ENCODE results near the gene ABO. TPM values are rescaled to one million over a fixed set of nuclear protein-coding genes. Genes with fewer than 3 reads are reported as not detected.
A peak's percentile ranks its signal among the peaks of the same experiment; 100 is the strongest.

ABO gene
- total and polyA plus RNA-seq, 9 of the 15 experiments (the other 6 are each of a cell fraction or from before 2014, with no cell fraction given), result 5.0 to 21.9 (median 11.9) TPM

- TF ChIP-seq, protein P1, sequence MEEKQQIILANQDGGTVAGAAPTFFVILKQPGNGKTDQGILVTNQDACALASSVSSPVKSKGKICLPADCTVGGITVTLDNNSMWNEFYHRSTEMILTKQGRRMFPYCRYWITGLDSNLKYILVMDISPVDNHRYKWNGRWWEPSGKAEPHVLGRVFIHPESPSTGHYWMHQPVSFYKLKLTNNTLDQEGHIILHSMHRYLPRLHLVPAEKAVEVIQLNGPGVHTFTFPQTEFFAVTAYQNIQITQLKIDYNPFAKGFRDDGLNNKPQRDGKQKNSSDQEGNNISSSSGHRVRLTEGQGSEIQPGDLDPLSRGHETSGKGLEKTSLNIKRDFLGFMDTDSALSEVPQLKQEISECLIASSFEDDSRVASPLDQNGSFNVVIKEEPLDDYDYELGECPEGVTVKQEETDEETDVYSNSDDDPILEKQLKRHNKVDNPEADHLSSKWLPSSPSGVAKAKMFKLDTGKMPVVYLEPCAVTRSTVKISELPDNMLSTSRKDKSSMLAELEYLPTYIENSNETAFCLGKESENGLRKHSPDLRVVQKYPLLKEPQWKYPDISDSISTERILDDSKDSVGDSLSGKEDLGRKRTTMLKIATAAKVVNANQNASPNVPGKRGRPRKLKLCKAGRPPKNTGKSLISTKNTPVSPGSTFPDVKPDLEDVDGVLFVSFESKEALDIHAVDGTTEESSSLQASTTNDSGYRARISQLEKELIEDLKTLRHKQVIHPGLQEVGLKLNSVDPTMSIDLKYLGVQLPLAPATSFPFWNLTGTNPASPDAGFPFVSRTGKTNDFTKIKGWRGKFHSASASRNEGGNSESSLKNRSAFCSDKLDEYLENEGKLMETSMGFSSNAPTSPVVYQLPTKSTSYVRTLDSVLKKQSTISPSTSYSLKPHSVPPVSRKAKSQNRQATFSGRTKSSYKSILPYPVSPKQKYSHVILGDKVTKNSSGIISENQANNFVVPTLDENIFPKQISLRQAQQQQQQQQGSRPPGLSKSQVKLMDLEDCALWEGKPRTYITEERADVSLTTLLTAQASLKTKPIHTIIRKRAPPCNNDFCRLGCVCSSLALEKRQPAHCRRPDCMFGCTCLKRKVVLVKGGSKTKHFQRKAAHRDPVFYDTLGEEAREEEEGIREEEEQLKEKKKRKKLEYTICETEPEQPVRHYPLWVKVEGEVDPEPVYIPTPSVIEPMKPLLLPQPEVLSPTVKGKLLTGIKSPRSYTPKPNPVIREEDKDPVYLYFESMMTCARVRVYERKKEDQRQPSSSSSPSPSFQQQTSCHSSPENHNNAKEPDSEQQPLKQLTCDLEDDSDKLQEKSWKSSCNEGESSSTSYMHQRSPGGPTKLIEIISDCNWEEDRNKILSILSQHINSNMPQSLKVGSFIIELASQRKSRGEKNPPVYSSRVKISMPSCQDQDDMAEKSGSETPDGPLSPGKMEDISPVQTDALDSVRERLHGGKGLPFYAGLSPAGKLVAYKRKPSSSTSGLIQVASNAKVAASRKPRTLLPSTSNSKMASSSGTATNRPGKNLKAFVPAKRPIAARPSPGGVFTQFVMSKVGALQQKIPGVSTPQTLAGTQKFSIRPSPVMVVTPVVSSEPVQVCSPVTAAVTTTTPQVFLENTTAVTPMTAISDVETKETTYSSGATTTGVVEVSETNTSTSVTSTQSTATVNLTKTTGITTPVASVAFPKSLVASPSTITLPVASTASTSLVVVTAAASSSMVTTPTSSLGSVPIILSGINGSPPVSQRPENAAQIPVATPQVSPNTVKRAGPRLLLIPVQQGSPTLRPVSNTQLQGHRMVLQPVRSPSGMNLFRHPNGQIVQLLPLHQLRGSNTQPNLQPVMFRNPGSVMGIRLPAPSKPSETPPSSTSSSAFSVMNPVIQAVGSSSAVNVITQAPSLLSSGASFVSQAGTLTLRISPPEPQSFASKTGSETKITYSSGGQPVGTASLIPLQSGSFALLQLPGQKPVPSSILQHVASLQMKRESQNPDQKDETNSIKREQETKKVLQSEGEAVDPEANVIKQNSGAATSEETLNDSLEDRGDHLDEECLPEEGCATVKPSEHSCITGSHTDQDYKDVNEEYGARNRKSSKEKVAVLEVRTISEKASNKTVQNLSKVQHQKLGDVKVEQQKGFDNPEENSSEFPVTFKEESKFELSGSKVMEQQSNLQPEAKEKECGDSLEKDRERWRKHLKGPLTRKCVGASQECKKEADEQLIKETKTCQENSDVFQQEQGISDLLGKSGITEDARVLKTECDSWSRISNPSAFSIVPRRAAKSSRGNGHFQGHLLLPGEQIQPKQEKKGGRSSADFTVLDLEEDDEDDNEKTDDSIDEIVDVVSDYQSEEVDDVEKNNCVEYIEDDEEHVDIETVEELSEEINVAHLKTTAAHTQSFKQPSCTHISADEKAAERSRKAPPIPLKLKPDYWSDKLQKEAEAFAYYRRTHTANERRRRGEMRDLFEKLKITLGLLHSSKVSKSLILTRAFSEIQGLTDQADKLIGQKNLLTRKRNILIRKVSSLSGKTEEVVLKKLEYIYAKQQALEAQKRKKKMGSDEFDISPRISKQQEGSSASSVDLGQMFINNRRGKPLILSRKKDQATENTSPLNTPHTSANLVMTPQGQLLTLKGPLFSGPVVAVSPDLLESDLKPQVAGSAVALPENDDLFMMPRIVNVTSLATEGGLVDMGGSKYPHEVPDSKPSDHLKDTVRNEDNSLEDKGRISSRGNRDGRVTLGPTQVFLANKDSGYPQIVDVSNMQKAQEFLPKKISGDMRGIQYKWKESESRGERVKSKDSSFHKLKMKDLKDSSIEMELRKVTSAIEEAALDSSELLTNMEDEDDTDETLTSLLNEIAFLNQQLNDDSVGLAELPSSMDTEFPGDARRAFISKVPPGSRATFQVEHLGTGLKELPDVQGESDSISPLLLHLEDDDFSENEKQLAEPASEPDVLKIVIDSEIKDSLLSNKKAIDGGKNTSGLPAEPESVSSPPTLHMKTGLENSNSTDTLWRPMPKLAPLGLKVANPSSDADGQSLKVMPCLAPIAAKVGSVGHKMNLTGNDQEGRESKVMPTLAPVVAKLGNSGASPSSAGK (IDR thresholded peaks at IDR 0.05), result peak; percentile 45; the same call in 1 of the 2 replicates
- peak; percentile 86 for TF ChIP-seq SMARCE1 (IDR thresholded peaks at IDR 0.05)
- no peak for TF ChIP-seq NFIX (CRISPR knock-in tag; IDR thresholded peaks at IDR 0.05; ENCODE audit: low read depth)
- 0 out of 2 replicates have a peak, but pooled peaks have one; percentile 18 for TF ChIP-seq ZNF668 (CRISPR knock-in tag; IDR thresholded peaks at IDR 0.05)
- no peak for TF ChIP-seq MTF1 (CRISPR knock-in tag; IDR thresholded peaks at IDR 0.05; ENCODE audit: borderline replicate concordance)
- TF ChIP-seq MCM3 (IDR thresholded peaks at IDR 0.05), result no peak
- TF ChIP-seq ZNF175 (CRISPR knock-in tag; IDR thresholded peaks at IDR 0.05; ENCODE audit: low read depth), result no peak
- no peak for TF ChIP-seq TRIM24 (IDR thresholded peaks at IDR 0.05)
- TF ChIP-seq, protein P2, sequence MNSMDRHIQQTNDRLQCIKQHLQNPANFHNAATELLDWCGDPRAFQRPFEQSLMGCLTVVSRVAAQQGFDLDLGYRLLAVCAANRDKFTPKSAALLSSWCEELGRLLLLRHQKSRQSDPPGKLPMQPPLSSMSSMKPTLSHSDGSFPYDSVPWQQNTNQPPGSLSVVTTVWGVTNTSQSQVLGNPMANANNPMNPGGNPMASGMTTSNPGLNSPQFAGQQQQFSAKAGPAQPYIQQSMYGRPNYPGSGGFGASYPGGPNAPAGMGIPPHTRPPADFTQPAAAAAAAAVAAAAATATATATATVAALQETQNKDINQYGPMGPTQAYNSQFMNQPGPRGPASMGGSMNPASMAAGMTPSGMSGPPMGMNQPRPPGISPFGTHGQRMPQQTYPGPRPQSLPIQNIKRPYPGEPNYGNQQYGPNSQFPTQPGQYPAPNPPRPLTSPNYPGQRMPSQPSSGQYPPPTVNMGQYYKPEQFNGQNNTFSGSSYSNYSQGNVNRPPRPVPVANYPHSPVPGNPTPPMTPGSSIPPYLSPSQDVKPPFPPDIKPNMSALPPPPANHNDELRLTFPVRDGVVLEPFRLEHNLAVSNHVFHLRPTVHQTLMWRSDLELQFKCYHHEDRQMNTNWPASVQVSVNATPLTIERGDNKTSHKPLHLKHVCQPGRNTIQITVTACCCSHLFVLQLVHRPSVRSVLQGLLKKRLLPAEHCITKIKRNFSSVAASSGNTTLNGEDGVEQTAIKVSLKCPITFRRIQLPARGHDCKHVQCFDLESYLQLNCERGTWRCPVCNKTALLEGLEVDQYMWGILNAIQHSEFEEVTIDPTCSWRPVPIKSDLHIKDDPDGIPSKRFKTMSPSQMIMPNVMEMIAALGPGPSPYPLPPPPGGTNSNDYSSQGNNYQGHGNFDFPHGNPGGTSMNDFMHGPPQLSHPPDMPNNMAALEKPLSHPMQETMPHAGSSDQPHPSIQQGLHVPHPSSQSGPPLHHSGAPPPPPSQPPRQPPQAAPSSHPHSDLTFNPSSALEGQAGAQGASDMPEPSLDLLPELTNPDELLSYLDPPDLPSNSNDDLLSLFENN (IDR thresholded peaks at IDR 0.05; ENCODE audit: low read depth in 2 of 2, low read length in 2 of 2), result no peak
- TF ChIP-seq TEAD1 (CRISPR knock-in tag; IDR thresholded peaks at IDR 0.05), result no peak
- TF ChIP-seq ID3 (CRISPR knock-in tag; IDR thresholded peaks at IDR 0.05), result no peak
- 0 out of 2 replicates have a peak, but pooled peaks have one; percentile 31 for TF ChIP-seq ID3 (tag; IDR thresholded peaks at IDR 0.05)
These were observed 5.3 kb downstream of the ABO start (continued) for GRCh38 chr9:133269537-133270362.

Measured in K562 (cell line).